Hematopoietic multipotent progenitor cell treated with erythropoietin and hydrocortisone succinate and interleukin-3 and kit ligand, for 4 days (in vitro differentiated cells): Measurements from ENCODE around the gene NDRG4.

Experiments
- DNase-seq: peaks from one replicate; pipeline ENCODE4 v3.0.0-alpha.2; 2015

Gene NDRG4

GRCh38 chr16:58556678-58557077, 56.7 kb downstream of the NDRG4 start:
- DNase-seq: no peak
